ENCODE measurements around the gene SLC22A7. TPM values are rescaled to one million over a fixed set of nuclear protein-coding genes. Genes with fewer than 3 reads are reported as not detected.
"Not testable (repeated sequence)": the region's sequence is repeated elsewhere in the genome, so short reads cannot be mapped to it uniquely, and the experiment has no call there.

Gene SLC22A7
- total RNA-seq, 1 experiment from 2014 or later: not detected

DNA sequence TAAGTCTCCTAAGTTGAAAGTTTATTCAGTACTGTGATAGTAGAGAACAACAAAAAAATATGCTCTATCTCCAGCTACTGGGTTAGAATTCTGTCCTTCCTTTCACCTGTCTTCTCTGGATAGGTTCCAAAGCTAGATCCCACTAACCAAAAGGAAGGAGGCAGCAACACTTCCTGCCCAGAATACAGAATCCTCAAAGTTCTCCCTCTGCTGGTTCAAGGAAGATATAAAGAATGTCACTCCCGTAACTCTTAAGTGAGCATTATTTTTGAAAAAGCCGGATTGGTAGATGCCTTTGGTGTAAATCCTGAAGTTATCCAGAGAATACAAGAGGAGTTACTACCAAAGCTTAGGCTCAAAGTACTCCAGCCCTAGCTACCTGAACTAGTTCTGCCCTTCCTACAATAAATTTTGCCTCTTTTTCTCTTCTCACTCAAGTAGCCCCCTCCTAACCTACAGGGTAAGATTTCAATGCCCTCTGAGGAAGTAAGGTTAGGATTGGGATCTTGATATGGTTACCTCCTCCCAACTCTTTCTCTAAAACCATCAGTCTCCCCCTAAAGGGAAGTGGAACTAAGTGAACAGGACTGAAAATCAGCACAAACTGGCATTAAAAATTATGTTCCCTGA, 36.5 kb downstream of the SLC22A7 start:
- DNase-seq (ENCODE audit: low read depth): peak; percentile 85

- DNase-seq (ENCODE audit: low read depth): no peak
Measured at GRCh38 chr6:43335469-43335868, 37.4 kb downstream of the SLC22A7 start.

DNA sequence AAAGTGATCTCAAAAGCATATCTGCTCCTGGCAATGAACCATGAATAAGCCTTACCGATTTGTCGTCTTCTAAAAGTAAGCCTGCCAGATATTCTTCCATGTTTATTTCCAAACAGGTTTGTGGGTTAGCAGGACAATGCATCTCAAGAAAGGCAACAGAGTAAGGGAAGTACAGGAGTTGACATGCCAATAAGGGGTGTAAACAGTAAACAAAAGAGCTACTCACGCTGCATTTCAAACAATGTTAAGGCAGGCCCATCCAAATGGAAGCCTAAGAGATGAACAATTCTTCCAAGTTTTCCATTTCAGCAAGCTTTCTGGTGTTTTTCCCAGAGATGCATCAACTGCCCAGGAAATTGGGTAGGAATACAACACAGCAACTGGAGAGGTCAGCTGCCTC, 38.3 kb downstream of the SLC22A7 start:
- DNase-seq (ENCODE audit: low read depth): no peak

- no peak for DNase-seq (ENCODE audit: low read depth)
Measured at GRCh38 chr6:43338243-43338642, 40.2 kb downstream of the SLC22A7 start.

- no peak for DNase-seq (ENCODE audit: low read depth)
Measured at GRCh38 chr6:43339168-43339567, 41.1 kb downstream of the SLC22A7 start.

DNA sequence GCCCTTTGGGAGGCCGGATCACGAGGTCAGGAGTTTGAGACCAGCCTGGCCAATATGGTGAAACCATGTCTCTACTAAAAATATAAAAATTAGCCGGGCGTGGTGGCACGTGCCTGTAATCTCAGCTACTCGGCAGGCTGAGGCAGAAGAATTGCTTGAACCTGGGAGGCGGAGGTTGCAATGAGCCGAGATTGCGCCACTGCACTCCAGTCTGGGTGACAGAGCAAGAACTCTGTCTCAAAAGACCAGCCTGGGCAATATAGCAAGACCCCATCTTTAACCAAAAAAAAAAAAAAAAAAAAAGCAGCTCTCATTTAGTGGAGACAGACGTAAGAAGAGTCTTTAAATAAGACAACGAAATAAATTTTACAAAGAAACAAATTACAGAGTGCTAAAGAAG, 48.2 kb downstream of the SLC22A7 start:
- not testable (repeated sequence) for DNase-seq (ENCODE audit: low read depth)

DNA sequence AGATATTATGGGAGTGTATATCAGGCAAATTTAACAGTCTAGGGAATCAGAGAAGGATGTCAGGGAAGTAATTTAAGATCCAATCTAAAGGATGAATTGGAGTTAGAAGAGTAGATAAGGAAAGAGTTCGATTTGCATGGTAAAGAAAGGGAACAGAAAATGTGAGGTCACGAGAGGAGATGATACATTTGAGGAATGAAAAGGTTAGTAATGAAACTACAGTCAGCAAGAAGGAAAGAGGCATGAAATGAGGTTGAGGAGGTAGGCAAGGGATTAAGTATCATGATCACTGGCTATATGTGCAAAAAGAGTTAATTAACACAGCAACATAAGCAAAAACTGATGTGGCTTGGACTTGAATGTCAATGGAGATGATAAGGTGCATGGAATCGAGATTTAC, 49.0 kb downstream of the SLC22A7 start:
- no peak for DNase-seq (ENCODE audit: low read depth)

- DNase-seq (ENCODE audit: low read depth): no peak
Measured at GRCh38 chr6:43347444-43347843, 49.4 kb downstream of the SLC22A7 start.

- not testable (repeated sequence) for DNase-seq (ENCODE audit: low read depth)
Measured at GRCh38 chr6:43351951-43352350, 53.9 kb downstream of the SLC22A7 start.

Other genes with a start within 250 kb of the SLC22A7 start
- gene CUL7, start 244.4 kb upstream of the SLC22A7 start, total RNA-seq (2014; rRNA removed): 38.6 and 42.4 TPM in 2 replicates
- 11.5 and 19.4 TPM in 2 replicates for gene MRPL2, start 238.8 kb upstream of the SLC22A7 start, total RNA-seq (2014; rRNA removed)
- gene KLC4, start 238.6 kb upstream of the SLC22A7 start, total RNA-seq (2014; rRNA removed): 10.6 and 11.2 TPM in 2 replicates
- gene PTK7, start 221.9 kb upstream of the SLC22A7 start, total RNA-seq (2014; rRNA removed): 52.3 and 52.8 TPM in 2 replicates
- gene SRF, start 127.0 kb upstream of the SLC22A7 start, total RNA-seq (2014; rRNA removed): 29.5 and 36.5 TPM in 2 replicates
- gene CUL9, start 116.1 kb upstream of the SLC22A7 start, total RNA-seq (2014; rRNA removed): 25.7 and 26.8 TPM in 2 replicates
- 102 and 103 TPM in 2 replicates for gene DNPH1, start 68.8 kb upstream of the SLC22A7 start, total RNA-seq (2014; rRNA removed)
- under 0.01 and 0.06 TPM in 2 replicates for gene TTBK1, start 54.8 kb upstream of the SLC22A7 start, total RNA-seq (2014; rRNA removed)
- gene CRIP3, start 10.6 kb downstream of the SLC22A7 start, total RNA-seq (2014; rRNA removed): not detected in 2 replicates
- 10.2 and 11.9 TPM in 2 replicates for gene ZNF318, start 71.4 kb downstream of the SLC22A7 start, total RNA-seq (2014; rRNA removed)
- gene ABCC10, start 129.3 kb downstream of the SLC22A7 start, total RNA-seq (2014; rRNA removed): 14.9 and 15.7 TPM in 2 replicates
- gene DLK2, start 157.3 kb downstream of the SLC22A7 start, total RNA-seq (2014; rRNA removed): 2.4 and 4.4 TPM in 2 replicates
- 27.0 and 32.8 TPM in 2 replicates for gene TJAP1, start 179.3 kb downstream of the SLC22A7 start, total RNA-seq (2014; rRNA removed)
- gene LRRC73, start 212.1 kb downstream of the SLC22A7 start, total RNA-seq (2014; rRNA removed): 1.2 TPM in 2 replicates
- 161 and 168 TPM in 2 replicates for gene YIPF3, start 218.7 kb downstream of the SLC22A7 start, total RNA-seq (2014; rRNA removed)
- gene POLR1C, start 218.8 kb downstream of the SLC22A7 start, total RNA-seq (2014; rRNA removed): 44.8 and 53.9 TPM in 2 replicates